Stimulated activated CD4-positive, alpha-beta T cell treated with anti-CD3 and anti-CD28 coated beads, Interleukin-2, amount 100 ng/mL, for 24 hours (primary cell): Measurements from ENCODE around the gene AGK.

Experiments
- DNase-seq, 2 donors: peaks; one replicate each; pipeline ENCODE4 v3.0.0-alpha.2; 2020

Gene AGK

GRCh38 chr7:141551094-141551781 is at the start of gene AGK:
Gene AGK, plus strand, starts transcription at chr7:141551410. Its CDS starts 4,057 bp downstream, at chr7:141555467.
- DNase-seq: peak; percentile 82 to 83

- DNase-seq: no peak
These were observed 49.8 kb upstream of the AGK start for GRCh38 chr7:141501451-141501850.

GRCh38 chr7:141511316-141511675 is 39.9 kb upstream of the AGK start:
- peak in 1 of 2 donors; percentile 11 for DNase-seq

- DNase-seq: no peak
These were observed 39.4 kb upstream of the AGK start for GRCh38 chr7:141511676-141512396.

GRCh38 chr7:141512597-141512996 is 38.6 kb upstream of the AGK start:
- no peak for DNase-seq

- no peak for DNase-seq
These were observed 37.5 kb upstream of the AGK start for GRCh38 chr7:141513720-141514119.

- DNase-seq: no peak
These were observed 35.3 kb upstream of the AGK start for GRCh38 chr7:141515941-141516340.

- DNase-seq: no peak
These were observed 31.6 kb upstream of the AGK start for GRCh38 chr7:141519623-141520022.

- no peak for DNase-seq
These were observed 28.4 kb upstream of the AGK start for GRCh38 chr7:141522657-141523342.

GRCh38 chr7:141525973-141526514 is 25.2 kb upstream of the AGK start:
- DNase-seq: no peak

- DNase-seq: no peak
These were observed 24.1 kb upstream of the AGK start for GRCh38 chr7:141527076-141527475.

GRCh38 chr7:141528399-141528798 is 22.8 kb upstream of the AGK start:
- no peak for DNase-seq

GRCh38 chr7:141533149-141533949 is 17.9 kb upstream of the AGK start:
- peak; percentile 73 for DNase-seq

GRCh38 chr7:141534757-141535737 is 16.2 kb upstream of the AGK start:
- no peak for DNase-seq

GRCh38 chr7:141537906-141538305 is 13.3 kb upstream of the AGK start:
- no peak for DNase-seq

- DNase-seq: no peak
These were observed 9.8 kb upstream of the AGK start for GRCh38 chr7:141541375-141541774.

- DNase-seq: no peak
These were observed 6.4 kb upstream of the AGK start for GRCh38 chr7:141544831-141545230.

GRCh38 chr7:141549582-141549981 is 1.6 kb upstream of the AGK start:
- DNase-seq: no peak

GRCh38 chr7:141550386-141551093 is 670 bp upstream of the AGK start:
- DNase-seq: no peak

GRCh38 chr7:141551782-141552181 is 572 bp downstream of the AGK start:
- no peak for DNase-seq

- DNase-seq: no peak
These were observed 6.2 kb downstream of the AGK start for GRCh38 chr7:141557360-141557759.
